ENCODE measurements around the gene HSPA2. TPM values are rescaled to one million over a fixed set of nuclear protein-coding genes. Genes with fewer than 3 reads are reported as not detected.
"Not testable (repeated sequence)": the region's sequence is repeated elsewhere in the genome, so short reads cannot be mapped to it uniquely, and the experiment has no call there.

HSPA2 gene
- polyA plus RNA-seq, 4 donors, result 1.4 to 14.5 (median 6.2) TPM

DNA sequence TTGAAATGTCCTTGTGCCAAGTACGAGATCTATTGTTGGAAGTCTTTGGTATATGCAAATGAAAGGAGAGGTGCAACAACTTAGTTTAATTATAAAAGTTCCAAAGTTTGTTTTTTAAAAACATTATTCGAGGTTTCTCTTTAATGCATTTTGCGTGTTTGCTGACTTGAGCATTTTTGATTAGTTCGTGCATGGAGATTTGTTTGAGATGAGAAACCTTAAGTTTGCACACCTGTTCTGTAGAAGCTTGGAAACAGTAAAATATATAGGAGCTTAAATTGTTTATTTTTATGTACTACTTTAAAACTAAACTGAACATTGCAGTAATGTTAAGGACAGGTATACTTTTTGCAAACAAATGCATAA is 2.3 kb downstream of the HSPA2 start:
- Histone ChIP-seq H3K4me1 (ENCODE audit: control insufficient read depth in 3 of 3, insufficient read depth in 2 of 3, low read depth in 1 of 3, low read length in 2 of 3) (peaks cover 0 to 23% (median 0%) of the 10 kb centered on the region in 3 donors), H3K4me3 (ENCODE audit: low read depth in 1 of 3, low read length in 3 of 3) (peak overlapping the region in 2 of 3 donors; percentile 18 to 45), H3K27ac (ENCODE audit: low read depth in 1 of 3, low read length in 2 of 3) (no peak overlapping the region), H3K27me3 (ENCODE audit: control insufficient read depth in 3 of 3, insufficient read depth in 3 of 3, low read length in 3 of 3) (peaks cover 0 to 25% (median 0%) of the 10 kb centered on the region in 3 donors), H3K36me3 (ENCODE audit: control insufficient read depth in 3 of 3, insufficient read depth in 2 of 3, low read depth in 1 of 3, low read length in 3 of 3) (no peaks in the 10 kb centered on the region), H3K9me3 (ENCODE audit: control insufficient read depth in 2 of 2, insufficient read depth in 1 of 2, low read depth in 1 of 2, low read length in 1 of 2) (peaks cover 2 to 8% of the 10 kb centered on the region in 2 donors)
- no peak for FAIRE-seq
- WGBS, 3 donors, result 35 to 51% (median 44%) methylated on average over 4 of the region's 4 CpGs
- no peak for DNase-seq

DNA sequence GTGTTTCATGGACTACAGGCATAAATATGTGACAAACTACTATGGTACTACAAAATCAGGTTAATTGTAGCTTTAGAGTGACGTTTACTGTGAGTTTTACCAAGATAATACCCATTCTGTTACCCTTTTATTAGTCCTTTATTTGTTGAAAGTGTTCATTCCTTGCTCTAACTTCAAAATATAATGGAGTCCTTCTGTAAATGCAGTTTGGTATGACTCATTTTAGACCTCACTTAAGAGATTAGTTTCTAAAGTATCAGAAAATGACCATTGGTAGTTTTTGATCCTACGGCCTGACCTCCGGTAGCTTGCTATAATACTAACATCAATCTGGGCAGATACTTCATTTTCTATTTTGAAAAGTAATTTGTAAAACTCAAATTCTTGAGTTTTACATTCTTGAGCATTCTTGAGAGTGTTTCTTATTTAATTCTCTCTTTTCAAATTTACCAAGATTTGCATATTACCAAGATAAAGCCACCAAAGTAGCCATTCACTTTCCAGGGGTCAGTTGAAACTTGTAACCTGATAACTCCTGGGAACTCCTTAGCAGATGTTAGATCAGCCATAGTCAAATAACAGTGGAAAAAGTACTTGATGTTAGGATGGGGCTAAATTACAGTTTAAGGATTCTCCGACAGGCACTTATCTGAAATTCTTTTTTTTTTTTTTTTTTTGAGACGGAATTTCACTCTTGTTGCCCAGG is 4.2 kb downstream of the HSPA2 start:
- peaks cover 0 to 25% (median 0%) of the 10 kb centered on the region in 3 donors for H3K27me3 ChIP-seq (ENCODE audit: control insufficient read depth in 3 of 3, insufficient read depth in 3 of 3, low read length in 3 of 3)
- FAIRE-seq (no peak), DNase-seq (no peak)
- peaks cover 0 to 24% (median 0%) of the 10 kb centered on the region in 3 donors for H3K4me1 ChIP-seq (ENCODE audit: control insufficient read depth in 3 of 3, insufficient read depth in 2 of 3, low read depth in 1 of 3, low read length in 2 of 3)
- H3K27ac ChIP-seq (ENCODE audit: low read depth in 1 of 3, low read length in 2 of 3), result no peak overlapping the region
- no peaks in the 10 kb centered on the region for H3K36me3 ChIP-seq (ENCODE audit: control insufficient read depth in 3 of 3, insufficient read depth in 2 of 3, low read depth in 1 of 3, low read length in 3 of 3)
- peaks cover 2 to 8% of the 10 kb centered on the region in 2 donors for H3K9me3 ChIP-seq (ENCODE audit: control insufficient read depth in 2 of 2, insufficient read depth in 1 of 2, low read depth in 1 of 2, low read length in 1 of 2)
- H3K4me3 ChIP-seq (ENCODE audit: low read depth in 1 of 3, low read length in 3 of 3), result no peak overlapping the region
- WGBS, 3 donors, result 72 to 74% (median 73%) methylated on average over 4 to 5 of the region's 5 CpGs

DNA sequence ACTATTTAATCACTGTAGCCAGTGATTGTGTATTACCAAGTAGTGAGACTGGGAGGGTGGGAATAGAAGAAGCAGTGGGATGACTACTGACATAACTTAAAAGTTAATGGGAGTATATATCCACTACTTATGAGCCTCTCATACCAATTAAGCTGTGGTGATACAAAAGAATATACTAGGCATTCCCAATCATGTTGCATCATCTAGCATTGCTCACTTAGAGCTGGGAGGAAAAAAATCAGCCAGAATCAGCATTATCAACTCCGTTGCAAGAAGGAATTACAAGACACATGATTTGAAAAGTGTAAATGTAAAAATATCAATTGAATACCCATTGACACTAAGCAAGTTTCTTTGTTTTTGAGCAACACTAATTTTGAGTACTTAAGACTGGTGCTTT is 8.5 kb downstream of the HSPA2 start:
- H3K4me3 ChIP-seq (ENCODE audit: low read depth in 1 of 3, low read length in 3 of 3), result no peak overlapping the region
- peaks cover 0 to 5% (median 0%) of the 10 kb centered on the region in 3 donors for H3K4me1 ChIP-seq (ENCODE audit: control insufficient read depth in 3 of 3, insufficient read depth in 2 of 3, low read depth in 1 of 3, low read length in 2 of 3)
- H3K36me3 ChIP-seq (ENCODE audit: control insufficient read depth in 3 of 3, insufficient read depth in 2 of 3, low read depth in 1 of 3, low read length in 3 of 3), result no peaks in the 10 kb centered on the region
- peak overlapping the region in 1 of 3 donors; percentile 37 for H3K27ac ChIP-seq (ENCODE audit: low read depth in 1 of 3, low read length in 2 of 3)
- peaks cover 0 to 6% (median 0%) of the 10 kb centered on the region in 3 donors for H3K27me3 ChIP-seq (ENCODE audit: control insufficient read depth in 3 of 3, insufficient read depth in 3 of 3, low read length in 3 of 3)
- WGBS, 3 donors, result 84 to 88% (median 87%) methylated on average over 1 of the region's 1 CpG
- no peaks in the 10 kb centered on the region for H3K9me3 ChIP-seq (ENCODE audit: control insufficient read depth in 2 of 2, insufficient read depth in 1 of 2, low read depth in 1 of 2, low read length in 1 of 2)
- DNase-seq, result no peak
- FAIRE-seq, result no peak

DNA sequence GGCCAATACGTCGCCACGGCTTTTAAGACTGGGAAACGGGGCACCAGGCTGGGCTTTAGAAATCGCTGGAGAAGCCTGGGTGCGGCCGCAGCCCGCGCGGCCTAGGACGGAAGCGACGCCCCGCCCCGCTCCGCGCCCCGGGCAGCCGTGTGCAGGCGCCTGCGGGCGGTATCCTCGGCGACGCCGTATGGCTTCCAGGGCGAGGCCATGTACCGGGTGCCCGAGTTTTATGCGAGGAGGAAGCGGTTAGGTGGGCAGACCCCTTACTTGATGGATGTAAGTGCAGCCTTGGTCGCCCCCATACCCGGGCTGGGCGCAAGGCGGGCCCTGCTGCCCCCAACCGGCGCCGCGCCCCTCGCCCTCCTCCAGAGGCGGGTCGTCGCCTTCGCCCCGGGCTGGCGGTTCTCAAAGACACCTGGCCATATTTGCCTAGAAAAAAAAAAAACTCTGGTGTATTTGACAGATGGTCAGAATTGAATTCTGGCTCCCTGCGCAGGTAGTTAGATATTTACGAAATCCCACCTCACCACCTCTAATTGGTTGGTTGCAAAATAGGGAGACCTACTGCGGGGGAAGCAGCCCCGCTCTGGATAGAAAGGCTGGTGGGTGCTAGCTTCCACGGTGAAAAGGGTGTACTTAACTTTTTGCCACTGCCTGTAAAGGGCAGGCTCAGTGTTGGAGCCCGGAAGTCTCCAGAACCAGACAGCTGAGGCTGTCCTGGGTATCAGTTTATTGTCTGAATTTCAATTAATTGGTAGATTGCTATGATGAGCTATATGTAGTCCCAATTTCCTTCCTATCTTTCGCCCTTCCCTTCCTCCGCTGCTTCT is 9.5 kb downstream of the HSPA2 start, which contains the start of gene PPP1R36:
Gene PPP1R36 (plus strand): TSS at position 171 of the 830 bp plus-strand sequence. CDS start 37 bp downstream, at position 208.
- no peak for FAIRE-seq
- Histone ChIP-seq H3K27me3 (ENCODE audit: control insufficient read depth in 3 of 3, insufficient read depth in 3 of 3, low read length in 3 of 3) (peaks cover 0 to 6% (median 0%) of the 10 kb centered on the region in 3 donors), H3K27ac (ENCODE audit: low read depth in 1 of 3, low read length in 2 of 3) (peak within 1 kb of the TSS; percentile 49 to 84 (median 73)), H3K4me3 (ENCODE audit: low read depth in 1 of 3, low read length in 3 of 3) (peak within 1 kb of the TSS in 2 of 3 donors; percentile 54 to 66), H3K9me3 (ENCODE audit: control insufficient read depth in 2 of 2, insufficient read depth in 1 of 2, low read depth in 1 of 2, low read length in 1 of 2) (no peaks in the 10 kb centered on the region), H3K36me3 (ENCODE audit: control insufficient read depth in 3 of 3, insufficient read depth in 2 of 3, low read depth in 1 of 3, low read length in 3 of 3) (no peaks in the 10 kb centered on the region), H3K4me1 (ENCODE audit: control insufficient read depth in 3 of 3, insufficient read depth in 2 of 3, low read depth in 1 of 3, low read length in 2 of 3) (peaks cover 0 to 10% (median 0%) of the 10 kb centered on the region in 3 donors)
- WGBS, 3 donors, result 1 to 5% (median 5%) methylated on average over 34 to 54 of the region's 54 CpGs
- peak; percentile 73 to 88 for DNase-seq

DNA sequence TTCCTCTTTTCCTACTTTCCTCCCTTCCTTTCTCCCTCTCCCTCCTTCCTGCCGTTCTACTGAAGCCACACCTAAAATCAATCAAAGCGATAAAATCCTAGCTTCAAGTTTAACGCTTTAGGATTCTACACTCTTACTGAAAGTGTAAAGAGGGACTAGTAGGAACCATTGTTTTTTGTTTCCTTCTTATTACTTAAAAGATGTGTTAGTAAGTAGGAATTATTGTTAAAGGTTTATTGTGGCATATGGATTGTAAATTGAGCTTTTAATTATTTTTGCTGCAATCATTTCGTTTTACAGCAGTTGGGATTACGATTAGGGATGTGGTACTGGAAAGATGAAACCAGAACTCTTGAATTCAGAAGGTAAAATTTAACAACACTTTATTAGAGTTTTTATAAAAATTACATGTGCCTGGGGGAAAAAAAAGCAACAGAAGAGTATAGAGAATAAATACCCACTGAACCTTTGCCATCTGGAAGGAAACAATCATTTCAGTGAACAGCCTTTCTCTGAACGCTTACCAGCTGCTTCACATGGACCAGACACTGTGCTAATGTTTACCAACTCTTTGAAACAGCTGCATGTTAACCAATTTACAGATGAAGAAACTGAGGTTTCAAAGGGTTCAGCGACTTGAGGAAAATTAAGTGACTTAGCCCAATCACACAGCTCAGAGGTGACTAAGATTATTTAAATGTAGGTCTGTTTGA is 10.2 kb downstream of the HSPA2 start:
- FAIRE-seq (no peak), DNase-seq (peak; percentile 14 to 59)
- H3K4me1 ChIP-seq (ENCODE audit: control insufficient read depth in 3 of 3, insufficient read depth in 2 of 3, low read depth in 1 of 3, low read length in 2 of 3), result peaks cover 0 to 10% (median 0%) of the 10 kb centered on the region in 3 donors
- no peaks in the 10 kb centered on the region for H3K36me3 ChIP-seq (ENCODE audit: control insufficient read depth in 3 of 3, insufficient read depth in 2 of 3, low read depth in 1 of 3, low read length in 3 of 3)
- no peaks in the 10 kb centered on the region for H3K9me3 ChIP-seq (ENCODE audit: control insufficient read depth in 2 of 2, insufficient read depth in 1 of 2, low read depth in 1 of 2, low read length in 1 of 2)
- 18 to 51% (median 34%) methylated on average over 7 of the region's 7 CpGs for WGBS, 3 donors
- H3K27ac ChIP-seq (ENCODE audit: low read depth in 1 of 3, low read length in 2 of 3), result peak overlapping the region; percentile 49 to 84 (median 73)
- H3K4me3 ChIP-seq (ENCODE audit: low read depth in 1 of 3, low read length in 3 of 3), result peak overlapping the region in 2 of 3 donors; percentile 54 to 66
- peaks cover 0 to 6% (median 0%) of the 10 kb centered on the region in 3 donors for H3K27me3 ChIP-seq (ENCODE audit: control insufficient read depth in 3 of 3, insufficient read depth in 3 of 3, low read length in 3 of 3)

DNA sequence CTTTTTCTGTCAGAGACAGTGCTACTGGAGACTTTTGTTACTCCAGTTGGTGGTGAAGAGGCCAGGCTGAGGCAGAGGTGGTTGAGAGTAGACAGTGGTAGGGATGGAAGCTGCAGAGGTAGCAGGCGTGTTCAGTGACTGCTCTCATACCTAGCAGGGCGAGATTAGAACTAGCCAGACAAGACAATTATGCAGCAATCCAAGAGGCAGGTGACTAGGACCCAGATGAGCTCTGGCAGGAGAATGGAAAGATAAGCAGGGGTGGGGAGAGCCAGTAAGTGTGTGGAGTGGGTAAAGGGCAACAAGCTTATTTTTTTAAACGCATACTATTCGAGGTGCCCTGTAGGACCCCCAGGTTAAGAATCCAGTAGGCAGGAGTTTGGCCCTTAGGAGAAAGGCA is 14.0 kb downstream of the HSPA2 start:
- H3K27ac ChIP-seq (ENCODE audit: low read depth in 1 of 3, low read length in 2 of 3), result no peak overlapping the region
- no peak for FAIRE-seq
- DNase-seq, result peak; percentile 73 to 74
- 18 to 59% (median 44%) methylated on average over 4 of the region's 4 CpGs for WGBS, 3 donors
- peaks cover 0 to 7% (median 0%) of the 10 kb centered on the region in 3 donors for H3K4me1 ChIP-seq (ENCODE audit: control insufficient read depth in 3 of 3, insufficient read depth in 2 of 3, low read depth in 1 of 3, low read length in 2 of 3)
- peaks cover 0 to 6% (median 0%) of the 10 kb centered on the region in 3 donors for H3K27me3 ChIP-seq (ENCODE audit: control insufficient read depth in 3 of 3, insufficient read depth in 3 of 3, low read length in 3 of 3)
- no peaks in the 10 kb centered on the region for H3K9me3 ChIP-seq (ENCODE audit: control insufficient read depth in 2 of 2, insufficient read depth in 1 of 2, low read depth in 1 of 2, low read length in 1 of 2)
- peak overlapping the region in 1 of 3 donors; percentile 12 for H3K4me3 ChIP-seq (ENCODE audit: low read depth in 1 of 3, low read length in 3 of 3)
- no peaks in the 10 kb centered on the region for H3K36me3 ChIP-seq (ENCODE audit: control insufficient read depth in 3 of 3, insufficient read depth in 2 of 3, low read depth in 1 of 3, low read length in 3 of 3)

DNA sequence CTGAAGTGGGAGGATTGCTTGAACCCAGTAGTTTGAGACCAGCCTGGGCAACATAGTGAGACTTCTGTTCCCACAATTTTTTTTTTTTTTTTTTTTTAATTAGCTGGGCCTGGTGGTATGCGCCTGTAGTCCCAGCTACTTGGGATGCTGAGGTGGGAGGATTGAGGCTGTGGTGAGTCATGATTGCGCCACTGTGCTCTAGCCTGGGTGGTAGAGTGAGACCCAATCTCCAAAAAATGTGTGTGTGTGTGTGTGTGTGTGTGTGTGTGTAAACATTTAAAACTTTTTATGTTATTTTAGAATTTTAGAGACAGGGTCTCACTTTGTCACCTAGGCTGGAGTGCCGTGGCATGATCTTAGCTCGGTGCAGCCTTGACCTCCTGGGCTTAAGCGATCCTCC is 16.0 kb downstream of the HSPA2 start:
- no peak for FAIRE-seq
- H3K27ac ChIP-seq (ENCODE audit: low read depth in 1 of 3, low read length in 2 of 3), result no peak overlapping the region
- no peak overlapping the region for H3K4me3 ChIP-seq (ENCODE audit: low read depth in 1 of 3, low read length in 3 of 3)
- no peaks in the 10 kb centered on the region for H3K36me3 ChIP-seq (ENCODE audit: control insufficient read depth in 3 of 3, insufficient read depth in 2 of 3, low read depth in 1 of 3, low read length in 3 of 3)
- H3K27me3 ChIP-seq (ENCODE audit: control insufficient read depth in 3 of 3, insufficient read depth in 3 of 3, low read length in 3 of 3), result no peaks in the 10 kb centered on the region
- peaks cover 0 to 6% (median 0%) of the 10 kb centered on the region in 3 donors for H3K4me1 ChIP-seq (ENCODE audit: control insufficient read depth in 3 of 3, insufficient read depth in 2 of 3, low read depth in 1 of 3, low read length in 2 of 3)
- WGBS, 3 donors, result 93 to 98% (median 97%) methylated on average over 5 of the region's 5 CpGs
- no peak for DNase-seq
- no peaks in the 10 kb centered on the region for H3K9me3 ChIP-seq (ENCODE audit: control insufficient read depth in 2 of 2, insufficient read depth in 1 of 2, low read depth in 1 of 2, low read length in 1 of 2)

DNA sequence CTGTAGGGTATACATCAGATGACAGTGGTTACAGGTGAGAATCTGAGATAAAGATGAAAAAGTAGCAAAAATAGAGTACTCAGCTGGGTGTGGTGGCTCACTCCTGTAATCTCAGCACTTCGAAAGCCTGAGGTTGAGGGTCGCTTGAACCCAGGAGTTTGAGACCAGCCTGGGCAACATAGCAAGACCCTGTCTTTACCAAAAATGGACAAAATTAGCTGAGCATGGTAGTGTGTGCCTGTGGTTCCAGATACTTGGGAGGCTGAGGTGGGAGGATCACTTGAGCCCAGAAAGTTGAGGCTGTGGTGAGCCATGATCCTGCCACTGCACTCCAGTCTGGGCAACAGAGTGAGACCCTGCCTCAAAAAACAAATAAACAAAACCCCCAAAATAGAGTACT is 17.7 kb downstream of the HSPA2 start:
- not testable (repeated sequence) for FAIRE-seq; H3K4me1 ChIP-seq (ENCODE audit: control insufficient read depth in 3 of 3, insufficient read depth in 2 of 3, low read depth in 1 of 3, low read length in 2 of 3); H3K27ac ChIP-seq (ENCODE audit: low read depth in 1 of 3, low read length in 2 of 3); H3K36me3 ChIP-seq (ENCODE audit: control insufficient read depth in 3 of 3, insufficient read depth in 2 of 3, low read depth in 1 of 3, low read length in 3 of 3); H3K9me3 ChIP-seq (ENCODE audit: control insufficient read depth in 2 of 2, insufficient read depth in 1 of 2, low read depth in 1 of 2, low read length in 1 of 2); H3K27me3 ChIP-seq (ENCODE audit: control insufficient read depth in 3 of 3, insufficient read depth in 3 of 3, low read length in 3 of 3); DNase-seq; H3K4me3 ChIP-seq (ENCODE audit: low read depth in 1 of 3, low read length in 3 of 3)
- 89 to 95% (median 94%) methylated on average over 2 of the region's 2 CpGs for WGBS, 3 donors

Measured in small intestine (tissue), 7 donors.